ENCODE results near the gene HNRNPUL2. TPM values are rescaled to one million over a fixed set of nuclear protein-coding genes. Genes with fewer than 3 reads are reported as not detected.
A peak's percentile ranks its signal among the peaks of the same experiment; 100 is the strongest.

The HNRNPUL2 gene
- total and polyA plus RNA-seq, 2 of the 4 experiments (the other 2 are of a cell fraction), result 3.9 to 30.2 TPM

GRCh38 chr11:62677714-62678113 lies 49.5 kb downstream of the HNRNPUL2 start:
- 0 out of 2 replicates have a peak overlapping the region, but pooled peaks have one; percentile 13 for H3K4me3 ChIP-seq (ENCODE audit: insufficient read depth, low read depth, low read length)
- peaks cover 19% of the 10 kb centered on the region for H3K36me3 ChIP-seq (ENCODE audit: control insufficient read depth, insufficient read depth, low read length)
- H2AK9ac ChIP-seq (replicated peaks; ENCODE audit: low read depth, low read length, poor library complexity), result no peak overlapping the region
- H2BK15ac ChIP-seq (ENCODE audit: low read depth, low read length), result no peak overlapping the region
- H3K9ac ChIP-seq (ENCODE audit: low read depth, low read length), result no peak overlapping the region; the same call in 1 of the 2 replicates
- H2AFZ ChIP-seq (replicated peaks; ENCODE audit: low read length, poor library complexity), result no peak overlapping the region
- H3K18ac ChIP-seq (ENCODE audit: low read depth, low read length), result no peak overlapping the region
- POLR2A ChIA-PET (ENCODE audit: unreplicated experiment), result no interaction called here
- H3K27ac ChIP-seq (ENCODE audit: insufficient read depth, low read length), result no peak overlapping the region
- in situ Hi-C loops (cut with MboI; ENCODE audit: low sequenced_read_pairs), result no loop called here
- no TSS peak for BruUV-seq (replicated peaks)
- TF ChIP-seq MAZ (IDR thresholded peaks at IDR 0.05; ENCODE audit: borderline replicate concordance, low read depth, low read length) (no peak), CEBPB (IDR thresholded peaks at IDR 0.05; ENCODE audit: low read depth, low read length) (no peak), NFE2L2 (IDR thresholded peaks at IDR 0.05; ENCODE audit: low read depth, low read length) (no peak), RCOR1 (IDR thresholded peaks at IDR 0.05; ENCODE audit: insufficient replicate concordance, low read length) (no peak), BHLHE40 (IDR thresholded peaks at IDR 0.05; ENCODE audit: low read depth, low read length) (no peak), USF2 (IDR thresholded peaks at IDR 0.05; ENCODE audit: low read depth, low read length) (no peak), SMC3 (IDR thresholded peaks at IDR 0.05; ENCODE audit: low read depth, low read length) (no peak)
- WGBS, 2 experiments (ENCODE audit: extremely low coverage in 2 of 2, insufficient read length in 1 of 2), result 88% methylated on average over 6 of the region's 15 CpGs; no CpG with 5 or more reads in 1 of the 2 experiments
- H3K14ac ChIP-seq (replicated peaks; ENCODE audit: low read depth, low read length), result no peak overlapping the region
- H2AK5ac ChIP-seq (ENCODE audit: low read depth, low read length), result no peak overlapping the region
- no peaks in the 10 kb centered on the region for H4K20me1 ChIP-seq (ENCODE audit: insufficient read depth, low read length)
- H3K56ac ChIP-seq (ENCODE audit: extremely low read depth, insufficient read depth, low read length), result no peak overlapping the region
- no peaks in the 10 kb centered on the region for H3K27me3 ChIP-seq (ENCODE audit: control insufficient read depth, insufficient read depth, low read length)
- H2BK20ac ChIP-seq (ENCODE audit: low read depth, low read length), result no peak overlapping the region
- H4K5ac ChIP-seq (ENCODE audit: low read depth, low read length), result no peak overlapping the region
- H2BK120ac ChIP-seq (ENCODE audit: low read depth, low read length), result no peak overlapping the region
- H3K23ac ChIP-seq (ENCODE audit: low read depth, low read length), result no peak overlapping the region
- no peak overlapping the region for H2BK5ac ChIP-seq (ENCODE audit: low read depth, low read length, poor library complexity, severe bottlenecking)
- CTCF ChIA-PET, result no interaction called here
- H3K9me1 ChIP-seq (ENCODE audit: insufficient read depth, low read length), result peaks cover 4% of the 10 kb centered on the region; the same call in 1 of the 2 replicates
- peaks cover 10% of the 10 kb centered on the region for H3K4me1 ChIP-seq (ENCODE audit: control insufficient read depth, insufficient read depth, low read length)
- dilution Hi-C loops (cut with HindIII; ENCODE audit: low sequenced_read_pairs, unreplicated experiment), result no loop called here
- DNase-seq (no peak), ATAC-seq (ENCODE audit: low read depth) (no peak)
- intact Hi-C loops (cut with micrococcal nuclease), result no loop called here
- H4K8ac ChIP-seq (ENCODE audit: low read depth in 2 of 2, low read length in 2 of 2), result no peak overlapping the region
- H3K79me1 ChIP-seq (ENCODE audit: low read depth in 1 of 2, low read length in 2 of 2), result peaks cover 13 to 35% of the 10 kb centered on the region in 2 experiments; a peak in 3 of 4 replicates
- H4K91ac ChIP-seq (ENCODE audit: insufficient read depth, low read depth, low read length), result no peak overlapping the region
- no peaks in the 10 kb centered on the region for H3K9me3 ChIP-seq (ENCODE audit: control insufficient read depth, insufficient read depth, low read length)
- H3K4me2 ChIP-seq (ENCODE audit: low read depth, low read length), result peak overlapping the region; percentile 99
- no peak overlapping the region for H3K4ac ChIP-seq (ENCODE audit: low read depth, low read length)

Data from IMR-90 (cell line).